ENCODE measurements around the gene XKR3. TPM values are rescaled to one million over a fixed set of nuclear protein-coding genes. Genes with fewer than 3 reads are reported as not detected.
"Not testable (repeated sequence)": the region's sequence is repeated elsewhere in the genome, so short reads cannot be mapped to it uniquely, and the experiment has no call there.

Gene XKR3
- total RNA-seq: not detected

- ATAC-seq: no peak
- Mint-ChIP-seq H3K9me3 (peaks cover 4% of the 10 kb centered on the region), H3K4me1 (ENCODE audit: low read depth in 2 of 2) (peaks cover 3 to 15% of the 10 kb centered on the region in 2 donors), H3K36me3 (no peaks in the 10 kb centered on the region), H3K27me3 (peaks cover 6 to 15% of the 10 kb centered on the region in 2 donors), H3K27ac (no peak within 1 kb of the TSS), H3K4me3 (peak within 1 kb of the TSS; percentile 2)
- no peak for DNase-seq (ENCODE audit: low spot score)
Observed at GRCh38 chr22:16824716-16825687, at the start of gene XKR3. Gene XKR3 (minus strand): TSS chr22:16825411. CDS start chr22:16808073, 17,338 bp downstream.

GRCh38 chr22:16869640-16870039 lies 44.4 kb upstream of the XKR3 start:
- not testable (repeated sequence) for ATAC-seq; H3K4me1 Mint-ChIP-seq (ENCODE audit: low read depth in 2 of 2); H3K27ac Mint-ChIP-seq; H3K4me3 Mint-ChIP-seq; H3K27me3 Mint-ChIP-seq; DNase-seq (ENCODE audit: low spot score); H3K9me3 Mint-ChIP-seq; H3K36me3 Mint-ChIP-seq

DNA sequence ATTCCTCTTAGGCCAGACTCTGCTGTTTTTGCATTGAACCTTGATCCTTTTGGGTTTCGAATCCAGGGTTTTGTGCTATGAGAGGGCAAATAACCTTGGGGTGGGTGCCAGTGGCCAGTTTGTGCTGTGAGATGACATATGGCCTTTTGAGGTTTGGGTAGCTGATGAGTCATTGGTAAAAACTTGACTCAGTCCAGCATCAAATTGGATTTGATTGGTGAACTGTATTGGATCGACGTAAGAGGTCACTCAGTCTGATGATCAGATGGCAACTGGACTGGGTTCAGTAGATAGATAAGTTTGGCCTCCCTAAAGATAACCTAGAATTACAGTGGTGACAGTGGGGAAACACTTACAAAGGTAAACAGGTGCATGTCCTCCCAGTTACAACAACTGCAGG lies 41.0 kb upstream of the XKR3 start:
- peaks cover 5 to 12% of the 10 kb centered on the region in 2 donors for H3K27me3 Mint-ChIP-seq
- H3K27ac Mint-ChIP-seq: no peak overlapping the region
- H3K9me3 Mint-ChIP-seq: no peaks in the 10 kb centered on the region
- ATAC-seq (no peak), DNase-seq (ENCODE audit: low spot score) (no peak)
- H3K4me3 Mint-ChIP-seq: no peak overlapping the region
- no peaks in the 10 kb centered on the region for H3K4me1 Mint-ChIP-seq (ENCODE audit: low read depth in 2 of 2)
- no peaks in the 10 kb centered on the region for H3K36me3 Mint-ChIP-seq

DNA sequence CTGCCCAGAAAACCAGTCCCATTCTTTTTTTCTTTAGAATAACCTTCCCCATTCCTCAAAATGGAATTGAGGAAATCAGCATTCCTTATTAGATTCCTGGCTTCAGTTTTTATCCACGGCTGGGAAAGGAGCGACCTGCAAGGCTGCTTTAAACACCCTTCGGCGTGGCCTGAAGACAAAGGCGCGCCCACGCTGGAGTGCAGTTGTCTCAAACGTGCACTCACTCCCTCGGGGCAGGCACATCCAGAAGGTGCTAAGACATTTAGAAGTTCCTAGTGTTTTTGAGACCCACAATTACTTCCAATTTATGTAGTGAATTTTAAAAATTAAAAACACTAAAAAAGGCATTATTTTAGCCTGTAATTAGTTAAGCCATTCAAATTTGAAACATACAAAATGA lies 31.6 kb upstream of the XKR3 start:
- H3K9me3 Mint-ChIP-seq; H3K27ac Mint-ChIP-seq; H3K4me3 Mint-ChIP-seq; ATAC-seq; H3K4me1 Mint-ChIP-seq (ENCODE audit: low read depth in 2 of 2); H3K36me3 Mint-ChIP-seq; H3K27me3 Mint-ChIP-seq; DNase-seq (ENCODE audit: low spot score): not testable (repeated sequence)

- Mint-ChIP-seq H3K27ac (no peak overlapping the region), H3K36me3 (no peaks in the 10 kb centered on the region), H3K4me3 (no peak overlapping the region), H3K4me1 (ENCODE audit: low read depth in 2 of 2) (no peaks in the 10 kb centered on the region), H3K27me3 (peaks cover 0 to 10% of the 10 kb centered on the region in 2 donors), H3K9me3 (no peaks in the 10 kb centered on the region)
- no peak for DNase-seq (ENCODE audit: low spot score)
- ATAC-seq: no peak
Observed at GRCh38 chr22:16854631-16855030, 29.4 kb upstream of the XKR3 start.

DNA sequence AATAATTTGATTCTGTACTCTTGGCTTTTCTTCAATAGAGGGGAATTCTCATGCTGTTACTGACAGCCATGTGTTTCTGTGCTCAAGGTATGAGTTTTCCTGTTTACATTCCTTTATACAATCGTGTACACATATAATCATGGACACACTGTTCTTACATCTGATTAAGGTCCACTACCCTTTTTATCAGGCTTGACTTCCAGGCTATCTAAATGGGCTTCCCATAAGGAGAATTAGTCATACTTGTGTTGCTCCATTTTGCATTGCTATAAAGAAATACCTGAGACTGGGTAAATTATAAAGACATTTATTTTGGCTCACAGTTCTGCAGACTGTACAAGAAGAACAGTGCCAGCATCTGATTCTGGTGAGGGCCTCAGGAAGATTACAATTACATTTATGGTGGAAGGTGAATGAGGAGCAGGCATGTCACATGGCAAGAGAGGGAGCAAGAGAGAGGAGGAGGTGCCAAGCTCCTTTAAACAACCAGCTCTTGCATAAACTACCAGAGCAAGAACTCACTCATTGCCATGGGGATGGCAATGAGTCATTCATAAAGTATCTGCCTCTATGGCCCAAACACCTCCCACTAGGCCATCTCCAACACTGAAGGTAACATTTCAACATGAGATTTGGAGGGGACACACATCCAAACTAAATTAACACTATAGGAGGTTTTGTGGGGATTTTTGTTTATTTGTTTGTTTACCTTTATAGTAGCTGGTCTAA lies 26.2 kb upstream of the XKR3 start:
- H3K4me1 Mint-ChIP-seq (ENCODE audit: low read depth in 2 of 2); H3K4me3 Mint-ChIP-seq; DNase-seq (ENCODE audit: low spot score); H3K9me3 Mint-ChIP-seq; ATAC-seq; H3K27ac Mint-ChIP-seq; H3K36me3 Mint-ChIP-seq: not testable (repeated sequence)
- peaks cover 11 to 12% of the 10 kb centered on the region in 2 donors for H3K27me3 Mint-ChIP-seq

DNA sequence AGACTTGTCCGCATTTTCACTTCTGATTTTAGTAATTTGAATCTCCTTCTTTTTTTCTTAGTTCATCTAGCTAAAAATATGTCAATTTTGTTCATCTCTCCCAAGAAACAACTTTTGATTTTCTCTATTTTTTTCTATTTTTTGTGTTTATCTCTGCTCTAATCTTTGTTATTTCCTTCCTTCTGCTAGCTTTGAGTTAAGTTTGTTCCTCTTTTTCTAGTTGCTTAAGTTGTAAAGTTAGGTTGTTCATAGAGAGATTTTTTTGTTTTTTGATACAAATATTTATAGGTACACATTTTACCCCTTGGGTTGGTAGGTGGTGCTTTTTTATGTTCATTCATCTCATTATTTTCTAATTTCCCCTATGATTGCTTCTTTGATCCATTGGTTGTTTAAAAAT lies 22.1 kb upstream of the XKR3 start:
- Mint-ChIP-seq H3K27ac (no peak overlapping the region), H3K27me3 (peaks cover 4 to 11% of the 10 kb centered on the region in 2 donors), H3K4me3 (no peak overlapping the region), H3K36me3 (no peaks in the 10 kb centered on the region), H3K9me3 (peaks cover 3% of the 10 kb centered on the region), H3K4me1 (ENCODE audit: low read depth in 2 of 2) (no peaks in the 10 kb centered on the region)
- ATAC-seq: no peak
- no peak for DNase-seq (ENCODE audit: low spot score)

DNA sequence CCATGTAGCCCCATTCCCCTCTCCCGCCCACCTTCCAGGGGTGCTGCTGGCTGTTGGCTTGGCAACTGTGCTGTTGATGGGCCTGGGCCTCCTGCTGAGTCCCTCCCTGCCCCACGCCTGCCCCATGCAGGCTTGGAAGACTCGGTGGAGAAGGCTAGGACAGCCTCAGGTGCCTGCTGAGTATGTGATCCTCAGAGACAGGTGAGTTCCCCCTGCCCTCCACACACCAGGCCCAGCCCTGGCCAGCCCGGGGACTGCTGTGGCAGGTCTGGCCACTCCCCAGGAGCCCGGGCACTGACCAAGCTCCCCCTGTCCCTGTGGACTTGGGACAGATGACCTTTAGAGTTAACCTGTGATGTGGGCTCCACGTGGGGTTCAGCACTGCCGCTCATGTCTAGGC lies 20.7 kb upstream of the XKR3 start:
- H3K36me3 Mint-ChIP-seq: no peaks in the 10 kb centered on the region

GRCh38 chr22:16845465-16845864 lies 20.3 kb upstream of the XKR3 start:
- H3K4me1 Mint-ChIP-seq (ENCODE audit: low read depth in 2 of 2): no peaks in the 10 kb centered on the region
- DNase-seq (ENCODE audit: low spot score) (no peak), ATAC-seq (peak; percentile 53 to 60)
- no peaks in the 10 kb centered on the region for H3K36me3 Mint-ChIP-seq
- H3K27me3 Mint-ChIP-seq: peaks cover 2 to 11% of the 10 kb centered on the region in 2 donors
- H3K4me3 Mint-ChIP-seq: no peak overlapping the region
- H3K27ac Mint-ChIP-seq: no peak overlapping the region
- peaks cover 3% of the 10 kb centered on the region for H3K9me3 Mint-ChIP-seq

More for the DNA sequence above, 20.7 kb upstream of the XKR3 start:
- ATAC-seq: peak; percentile 50 to 54
- Mint-ChIP-seq H3K4me3 (no peak overlapping the region), H3K4me1 (ENCODE audit: low read depth in 2 of 2) (no peaks in the 10 kb centered on the region), H3K27ac (no peak overlapping the region), H3K27me3 (peaks cover 2 to 11% of the 10 kb centered on the region in 2 donors), H3K9me3 (peaks cover 3% of the 10 kb centered on the region)
- DNase-seq (ENCODE audit: low spot score): no peak

DNA sequence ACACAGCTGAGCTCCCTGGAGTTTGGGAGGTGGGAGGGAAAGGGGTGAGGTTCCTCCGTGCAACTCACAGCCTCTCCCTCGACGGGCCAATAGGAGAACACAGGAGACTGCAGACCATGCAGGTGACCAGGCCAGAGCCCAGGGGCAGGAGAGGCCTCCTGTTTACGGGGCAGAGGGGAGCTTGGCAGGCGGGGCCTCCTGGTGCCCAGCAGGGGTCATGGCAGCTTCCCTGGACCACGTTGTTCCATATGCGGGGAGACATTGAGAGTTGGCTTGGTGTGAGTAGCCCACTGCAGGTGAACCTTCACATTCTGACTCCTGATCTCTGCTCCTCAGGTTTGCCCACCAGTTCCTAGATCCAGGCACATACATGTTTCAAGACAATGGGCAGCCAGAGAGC lies 19.3 kb upstream of the XKR3 start:
- ATAC-seq (peak; percentile 27 to 40), DNase-seq (ENCODE audit: low spot score) (no peak)
- no peaks in the 10 kb centered on the region for H3K36me3 Mint-ChIP-seq
- peaks cover 2 to 11% of the 10 kb centered on the region in 2 donors for H3K27me3 Mint-ChIP-seq
- H3K27ac Mint-ChIP-seq: no peak overlapping the region
- no peaks in the 10 kb centered on the region for H3K4me1 Mint-ChIP-seq (ENCODE audit: low read depth in 2 of 2)
- peaks cover 3% of the 10 kb centered on the region for H3K9me3 Mint-ChIP-seq
- no peak overlapping the region for H3K4me3 Mint-ChIP-seq

DNA sequence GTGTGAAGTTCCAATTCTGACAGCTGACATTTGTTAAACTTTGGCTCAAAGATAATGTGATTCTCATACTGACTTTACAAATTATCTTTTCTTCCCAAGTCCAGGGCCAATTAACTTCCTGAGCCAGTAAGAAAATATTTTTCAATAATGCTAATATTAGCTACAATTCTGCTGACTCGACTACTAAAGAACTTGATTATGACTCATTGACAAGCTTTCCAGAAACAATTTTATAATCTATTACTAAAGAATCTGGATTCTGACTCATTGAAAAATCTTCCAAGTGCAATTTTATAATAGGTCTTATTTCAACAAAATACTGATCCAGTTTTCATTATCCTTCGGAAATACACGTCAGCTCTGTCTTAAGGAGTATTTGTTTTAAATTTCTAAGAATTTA lies 12.9 kb upstream of the XKR3 start:
- H3K36me3 Mint-ChIP-seq: no peaks in the 10 kb centered on the region
- no peaks in the 10 kb centered on the region for H3K9me3 Mint-ChIP-seq
- no peak for ATAC-seq

GRCh38 chr22:16834971-16835370 lies 9.8 kb upstream of the XKR3 start:
- ATAC-seq (no peak), DNase-seq (ENCODE audit: low spot score) (no peak)
- Mint-ChIP-seq H3K27me3 (peaks cover 6 to 20% of the 10 kb centered on the region in 2 donors), H3K36me3 (no peaks in the 10 kb centered on the region), H3K27ac (no peak overlapping the region), H3K9me3 (peaks cover 3% of the 10 kb centered on the region), H3K4me1 (ENCODE audit: low read depth in 2 of 2) (no peaks in the 10 kb centered on the region), H3K4me3 (no peak overlapping the region)

More for the DNA sequence above, 12.9 kb upstream of the XKR3 start:
- Mint-ChIP-seq H3K4me1 (ENCODE audit: low read depth in 2 of 2) (no peaks in the 10 kb centered on the region), H3K27ac (no peak overlapping the region), H3K27me3 (peaks cover 3 to 12% of the 10 kb centered on the region in 2 donors), H3K4me3 (no peak overlapping the region)
- DNase-seq (ENCODE audit: low spot score): no peak

GRCh38 chr22:16831257-16831656 lies 6.0 kb upstream of the XKR3 start:
- H3K27me3 Mint-ChIP-seq: peaks cover 8 to 20% of the 10 kb centered on the region in 2 donors
- no peak overlapping the region for H3K27ac Mint-ChIP-seq
- H3K36me3 Mint-ChIP-seq: no peaks in the 10 kb centered on the region
- no peaks in the 10 kb centered on the region for H3K4me1 Mint-ChIP-seq (ENCODE audit: low read depth in 2 of 2)
- DNase-seq (ENCODE audit: low spot score) (no peak), ATAC-seq (no peak)
- H3K4me3 Mint-ChIP-seq: no peak overlapping the region
- H3K9me3 Mint-ChIP-seq: peaks cover 3% of the 10 kb centered on the region

DNA sequence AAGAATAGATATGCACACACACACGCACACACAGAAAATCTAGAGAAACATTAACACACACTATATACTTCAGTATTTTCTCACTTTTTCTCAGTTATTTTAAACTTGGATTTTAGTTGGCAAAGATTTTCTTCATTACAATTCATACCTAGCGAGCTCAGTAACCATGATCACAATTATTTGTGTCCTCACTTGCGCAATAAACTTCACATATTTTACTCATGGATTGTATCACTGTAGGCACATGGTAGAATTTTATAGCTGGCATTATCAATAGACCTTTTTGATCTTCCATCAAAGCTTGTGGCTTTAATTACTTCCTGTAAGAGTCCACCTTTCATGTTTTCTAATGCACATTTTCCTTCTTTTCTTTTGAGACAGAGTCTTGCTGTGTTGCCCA lies 4.8 kb upstream of the XKR3 start:
- Mint-ChIP-seq H3K9me3 (peaks cover 3% of the 10 kb centered on the region), H3K27me3 (peaks cover 8 to 20% of the 10 kb centered on the region in 2 donors), H3K4me1 (ENCODE audit: low read depth in 2 of 2) (peaks cover 3 to 8% of the 10 kb centered on the region in 2 donors), H3K4me3 (no peak overlapping the region), H3K27ac (no peak overlapping the region), H3K36me3 (no peaks in the 10 kb centered on the region)
- DNase-seq (ENCODE audit: low spot score) (no peak), ATAC-seq (no peak)
